GM18873 (cell line): Measurements from ENCODE around the gene ITCH.
A peak's percentile ranks its signal among the peaks of the same experiment; 100 is the strongest.
"Not testable (repeated sequence)": the region's sequence is repeated elsewhere in the genome, so short reads cannot be mapped to it uniquely, and the experiment has no call there.

Source experiments
- ATAC-seq: cut with Tn5 transposase; IDR thresholded peaks from one replicate; pipeline ENCODE4 v1.9.1; 2021; ENCODE audit warnings: mild to moderate bottlenecking, moderate library complexity, moderate number of reproducible peaks; ENCODE audit not compliant: unreplicated experiment, low FRiP score

Gene ITCH

GRCh38 chr20:34495916-34496315 is 132.8 kb downstream of the ITCH start:
- no peak for ATAC-seq

DNA sequence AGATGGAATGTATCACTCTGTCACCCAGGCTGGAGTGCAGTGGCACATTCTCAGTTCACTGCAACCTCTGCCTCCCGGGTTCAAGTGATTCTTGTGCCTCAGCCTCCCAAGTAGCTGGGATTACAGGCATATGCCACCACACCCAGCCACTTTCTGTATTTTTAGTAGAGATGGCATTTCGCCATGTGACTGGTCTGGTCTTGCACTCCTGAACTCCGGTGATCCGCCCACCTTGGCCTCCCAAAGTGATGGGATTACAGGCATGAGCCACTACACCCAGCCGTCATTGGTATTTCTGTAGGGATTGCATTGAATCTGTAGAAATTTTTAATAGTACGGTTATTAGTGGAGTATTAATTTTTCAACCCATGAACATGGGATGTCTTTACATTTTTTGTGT is 134.5 kb downstream of the ITCH start:
- not testable (repeated sequence) for ATAC-seq

- ATAC-seq: no peak
Observed at GRCh38 chr20:34500823-34501222, 137.8 kb downstream of the ITCH start.

DNA sequence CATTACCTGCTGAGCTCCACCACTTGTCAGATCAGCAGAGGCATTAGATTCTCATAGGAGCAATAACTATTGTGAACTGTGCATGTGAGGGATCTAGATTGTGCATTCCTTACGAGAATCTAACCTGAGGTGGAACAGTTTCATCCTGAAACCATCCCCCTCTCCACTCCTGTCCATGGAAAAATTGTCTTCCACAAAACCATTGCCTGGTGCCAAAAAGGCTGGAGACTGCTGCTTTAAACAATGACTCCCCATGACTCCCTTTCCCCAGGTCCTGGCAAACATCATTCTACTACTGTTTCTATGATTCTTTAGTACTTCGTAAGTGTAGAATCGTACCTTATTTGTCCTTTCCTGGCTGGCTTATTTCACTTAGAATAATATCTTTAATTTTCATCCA is 143.4 kb downstream of the ITCH start:
- ATAC-seq: no peak

- no peak for ATAC-seq
Observed at GRCh38 chr20:34507702-34508413, 144.8 kb downstream of the ITCH start.

DNA sequence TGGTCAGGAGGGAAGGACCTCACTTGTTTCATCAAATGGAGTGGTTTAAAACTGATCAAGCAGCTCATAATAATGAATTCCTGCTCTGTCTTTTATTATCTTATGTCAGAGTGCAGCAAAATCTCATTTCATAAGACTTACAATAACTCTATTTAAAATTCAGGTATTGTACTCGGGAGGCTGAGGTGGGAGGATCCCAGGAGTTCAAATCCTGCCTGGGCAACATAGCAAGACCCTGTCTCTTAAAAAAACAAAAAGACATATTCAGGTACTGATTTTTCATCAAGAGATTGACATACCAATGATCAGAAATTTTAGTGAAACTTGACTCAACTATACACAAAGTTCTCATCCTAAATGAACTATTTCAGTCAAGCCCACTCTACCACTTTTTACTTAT is 147.5 kb downstream of the ITCH start:
- no peak for ATAC-seq

DNA sequence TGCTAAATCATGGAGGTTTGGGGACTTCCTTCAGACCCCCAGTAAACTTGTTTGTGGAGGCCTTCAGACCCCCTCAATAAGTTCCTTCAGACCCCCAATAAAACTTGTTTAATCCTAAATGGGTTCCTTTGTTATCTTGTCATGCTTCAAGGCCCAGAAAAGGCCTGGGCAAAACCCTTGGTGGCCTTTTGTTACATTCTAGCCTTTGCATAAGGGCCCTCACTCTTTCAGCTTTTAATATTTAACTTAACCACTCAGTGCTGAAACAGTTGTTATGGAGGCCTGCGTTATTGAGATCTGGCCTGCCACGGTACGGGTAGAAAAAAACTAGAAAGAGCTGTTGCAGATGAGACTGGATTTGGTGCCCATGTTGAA is 148.8 kb downstream of the ITCH start:
- ATAC-seq: no peak

DNA sequence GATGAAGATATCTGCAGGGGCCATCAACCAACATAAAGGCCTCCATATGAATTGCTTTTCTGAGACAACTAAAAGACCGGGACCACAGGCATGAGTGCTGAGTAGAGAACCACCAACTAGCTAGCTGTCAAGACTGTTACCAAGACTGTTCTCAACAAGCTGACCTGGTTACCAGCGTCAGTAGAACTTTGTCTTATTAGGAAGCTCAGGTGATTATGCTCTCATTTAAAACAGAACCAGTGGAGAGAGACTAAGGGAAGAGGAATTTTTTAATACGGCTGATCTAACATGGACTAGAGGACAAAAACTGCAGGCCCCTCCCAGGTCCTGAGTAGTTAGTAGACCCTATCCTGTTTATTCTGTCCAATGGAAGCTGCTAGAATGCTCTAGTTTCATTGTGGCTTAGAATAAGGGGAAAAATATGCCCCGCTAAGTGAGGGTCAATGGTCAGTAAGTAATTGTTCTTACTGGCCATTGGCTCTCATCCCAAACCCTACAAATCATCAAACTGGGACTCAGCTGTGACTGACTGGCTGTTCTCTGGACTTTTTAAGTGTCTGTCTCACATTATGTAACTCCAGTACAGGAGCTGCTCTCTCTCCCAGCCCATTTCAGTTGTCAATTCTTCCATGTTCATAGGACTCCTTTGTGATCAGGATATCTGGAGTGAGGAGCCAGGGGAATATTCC is 149.3 kb downstream of the ITCH start:
- no peak for ATAC-seq

GRCh38 chr20:34512955-34513419 is 149.9 kb downstream of the ITCH start:
- no peak for ATAC-seq

GRCh38 chr20:34514034-34514433 is 151.0 kb downstream of the ITCH start:
- ATAC-seq: not testable (repeated sequence)

DNA sequence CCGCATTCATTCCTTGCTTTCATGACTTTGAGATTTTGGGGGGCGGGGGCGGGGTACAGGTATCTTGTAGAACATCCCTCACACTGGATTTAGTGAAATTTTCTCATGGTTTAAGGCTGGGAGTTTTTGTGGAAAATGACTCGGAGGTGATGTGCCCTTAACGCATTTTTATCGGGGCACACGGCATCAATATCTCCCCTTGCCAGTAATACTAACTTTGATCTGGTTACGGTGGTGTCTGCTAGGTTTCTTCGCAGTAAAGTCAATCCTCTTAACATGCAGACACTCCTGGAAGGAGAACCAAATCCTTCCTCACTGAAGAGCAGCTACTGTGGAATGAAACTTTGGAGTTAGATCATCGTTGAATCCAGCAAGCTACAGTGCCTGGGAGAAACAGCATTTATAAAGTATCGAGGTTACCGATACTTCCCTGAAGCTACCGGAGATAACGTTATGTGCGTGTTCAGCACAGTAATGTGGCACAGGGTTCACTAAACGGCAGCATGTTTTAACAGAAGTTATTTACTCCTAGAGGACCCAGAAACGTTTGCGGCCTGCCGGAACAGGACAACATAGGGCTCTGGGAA is 151.9 kb downstream of the ITCH start:
- ATAC-seq: no peak

DNA sequence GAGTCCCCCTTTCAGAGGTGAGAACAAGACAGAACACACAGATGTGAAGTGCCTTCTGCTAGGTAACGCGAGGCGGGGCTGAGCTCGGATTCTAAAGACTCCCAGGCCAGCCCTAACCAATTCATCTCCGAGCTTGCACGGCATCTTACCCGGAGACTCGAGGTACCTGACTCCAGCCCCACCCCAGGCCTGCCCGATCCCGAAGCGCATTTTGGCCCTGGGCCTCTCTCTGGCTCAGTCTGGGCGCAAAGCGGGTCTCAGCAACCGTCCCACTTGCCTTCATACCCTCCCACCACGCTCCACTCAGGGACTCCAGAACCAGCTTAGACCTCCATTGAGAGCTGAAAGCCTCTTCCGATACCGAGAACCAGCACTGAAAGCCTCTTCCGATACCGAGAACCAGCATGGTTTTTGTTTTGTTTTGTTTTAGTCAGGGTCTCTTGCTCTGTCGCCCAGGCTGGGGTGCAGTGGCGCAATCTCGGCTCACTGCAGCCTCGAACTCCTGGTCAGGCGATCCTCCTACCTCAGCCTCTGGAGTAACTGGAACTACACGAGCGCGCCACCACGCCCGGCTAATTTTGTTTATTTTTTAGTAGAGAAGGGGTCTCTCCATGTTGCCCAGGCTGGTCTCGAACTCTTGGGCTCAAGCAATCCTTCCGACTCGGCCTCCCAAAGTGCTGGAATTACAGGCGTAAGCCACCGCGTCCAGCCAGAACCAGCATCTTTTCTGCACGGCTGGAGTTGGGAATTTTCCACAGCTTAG is 152.6 kb downstream of the ITCH start:
- peak; percentile 40 for ATAC-seq

GRCh38 chr20:34516247-34517113 is 153.4 kb downstream of the ITCH start, which contains the start of gene DYNLRB1:
DYNLRB1 (plus strand) TSS chr20:34516422; CDS start chr20:34516459, 37 bp downstream.
- peak; percentile 74 for ATAC-seq

- no peak for ATAC-seq
Observed at GRCh38 chr20:34517114-34517505, 154.0 kb downstream of the ITCH start.

GRCh38 chr20:34518863-34519262 is 155.8 kb downstream of the ITCH start:
- not testable (repeated sequence) for ATAC-seq

- ATAC-seq: not testable (repeated sequence)
Observed at GRCh38 chr20:34519841-34520240, 156.8 kb downstream of the ITCH start.

DNA sequence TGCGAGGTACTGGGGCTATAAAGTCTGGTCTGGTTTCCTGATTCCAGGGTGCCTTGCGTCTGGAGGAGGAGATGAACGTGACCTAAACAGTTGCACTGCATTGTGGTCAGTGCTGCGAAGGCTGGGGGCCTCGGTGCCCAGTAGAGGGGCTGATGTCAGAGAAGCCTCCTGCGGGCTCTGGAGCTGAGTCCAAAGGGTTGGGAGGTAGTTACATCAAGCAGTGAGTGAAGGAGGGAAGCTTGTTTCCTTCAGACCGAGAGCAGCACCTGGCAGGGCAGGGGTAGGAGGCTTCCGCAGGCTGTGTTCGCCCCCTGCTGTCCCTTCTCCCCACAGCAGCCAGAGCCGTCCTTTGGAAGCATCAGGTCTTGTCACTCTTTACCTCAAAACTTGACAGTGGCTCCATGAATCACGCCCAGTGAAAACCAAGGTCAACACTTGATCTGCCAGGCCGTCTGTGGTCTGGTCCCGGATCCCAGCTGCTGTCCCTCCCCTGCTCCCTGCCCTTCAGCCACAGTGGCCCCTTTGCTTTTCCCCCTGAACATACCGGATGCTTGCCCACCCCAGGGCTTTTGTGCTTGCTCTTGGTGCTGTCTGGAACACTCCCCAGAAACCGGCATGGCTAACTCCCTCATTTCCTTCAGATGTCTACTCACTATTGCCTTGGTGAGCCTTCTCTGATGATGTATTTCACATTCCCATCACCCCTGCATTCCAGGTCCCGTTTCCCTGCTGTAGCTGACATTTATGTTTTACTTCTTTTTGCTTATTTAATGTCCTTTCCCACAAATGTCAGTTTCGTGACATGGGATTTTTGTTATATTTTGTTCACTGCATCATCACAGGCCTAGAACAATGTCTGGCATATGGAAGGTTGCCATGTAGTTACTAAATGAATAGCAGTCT is 160.1 kb downstream of the ITCH start:
- no peak for ATAC-seq

DNA sequence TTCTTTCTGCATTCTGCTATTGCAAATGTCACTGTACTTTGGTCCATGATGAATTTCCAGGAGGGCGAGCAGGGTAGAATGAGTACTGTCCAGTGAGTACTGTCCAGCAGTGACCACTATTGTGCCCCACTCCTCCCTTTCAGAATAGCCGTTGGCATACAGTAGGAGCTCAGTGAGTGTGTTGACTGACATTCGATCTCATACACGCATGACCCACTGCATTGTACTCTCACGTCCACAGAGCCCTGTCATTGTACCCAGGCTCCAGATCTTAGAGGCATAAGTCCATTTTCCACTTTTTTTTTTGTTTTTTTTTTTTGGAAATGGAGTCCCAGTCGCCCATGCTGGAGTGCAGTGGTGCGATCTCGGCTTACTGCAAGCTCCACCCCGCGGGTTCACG is 161.4 kb downstream of the ITCH start:
- no peak for ATAC-seq

DNA sequence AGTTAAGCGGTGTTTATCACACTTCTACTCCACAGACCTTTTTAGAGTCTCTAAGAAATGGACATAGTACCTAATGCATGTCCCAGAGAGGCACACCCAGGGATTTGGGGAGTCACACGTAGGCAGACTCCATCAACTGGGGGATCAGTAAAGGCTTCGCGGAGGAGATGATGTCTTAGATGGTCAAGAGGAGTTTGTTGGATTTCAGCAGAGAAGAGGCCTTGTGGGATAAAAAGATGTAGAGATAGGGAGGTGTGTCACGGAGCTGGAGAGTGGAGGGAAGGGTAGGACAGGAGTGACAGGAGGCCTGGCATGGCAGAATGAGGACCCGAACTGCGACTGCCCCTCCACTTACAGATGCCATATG is 162.3 kb downstream of the ITCH start:
- ATAC-seq: no peak
